GM12891 (cell line): ENCODE results near the gene PLEKHG5. TPM values are rescaled to one million over a fixed set of nuclear protein-coding genes. Genes with fewer than 3 reads are reported as not detected.

Experiments
- DNase-seq: peaks from one replicate; pipeline ENCODE4 v3.0.0; 2011; ENCODE audit warnings: low spot score; ENCODE audit not compliant: insufficient read length
- FAIRE-seq: peaks from 2 replicates; lab custom pipeline; 2011; peaks lifted over from hg19 to GRCh38; lab: Jason Lieb, UNC
- PAX5 ChIP-seq: IDR thresholded peaks from 2 replicates; pipeline ENCODE4 v1.6.1; 2011; ENCODE audit warnings: low read length, moderate library complexity, mild to moderate bottlenecking; ENCODE audit not compliant: insufficient read depth, severe bottlenecking
- POLR2A ChIP-seq: IDR thresholded peaks from 2 replicates; pipeline ENCODE4 v1.6.1; 2011; ENCODE audit warnings: low read depth, low read length, control low read depth
- POLR2AphosphoS5 ChIP-seq: IDR thresholded peaks from 2 replicates; pipeline ENCODE4 v1.6.1; 2011; ENCODE audit warnings: low read depth, low read length, control low read depth
- POU2F2 ChIP-seq: IDR thresholded peaks from 2 replicates; pipeline ENCODE4 v1.6.1; 2011; ENCODE audit warnings: low read depth, mild to moderate bottlenecking, control low read depth, low read length, moderate library complexity
- SPI1 ChIP-seq: IDR thresholded peaks from 2 replicates; pipeline ENCODE4 v1.6.1; 2011; ENCODE audit warnings: low read depth, low read length, control low read depth
- TAF1 ChIP-seq: IDR thresholded peaks from 2 replicates; pipeline ENCODE4 v1.6.1; 2011; ENCODE audit warnings: low read depth, low read length, control low read depth
- polyA plus RNA-seq: library from polyadenylated mRNA; unstranded; fragments of >200 nt; gene quantifications from one replicate; pipeline ENCODE4 v1.2.1, GENCODE V29; 2012; ENCODE audit warnings: low read depth, missing spikeins, inconsistent platforms; ENCODE audit not compliant: missing spikeins

PLEKHG5 gene, protein sequence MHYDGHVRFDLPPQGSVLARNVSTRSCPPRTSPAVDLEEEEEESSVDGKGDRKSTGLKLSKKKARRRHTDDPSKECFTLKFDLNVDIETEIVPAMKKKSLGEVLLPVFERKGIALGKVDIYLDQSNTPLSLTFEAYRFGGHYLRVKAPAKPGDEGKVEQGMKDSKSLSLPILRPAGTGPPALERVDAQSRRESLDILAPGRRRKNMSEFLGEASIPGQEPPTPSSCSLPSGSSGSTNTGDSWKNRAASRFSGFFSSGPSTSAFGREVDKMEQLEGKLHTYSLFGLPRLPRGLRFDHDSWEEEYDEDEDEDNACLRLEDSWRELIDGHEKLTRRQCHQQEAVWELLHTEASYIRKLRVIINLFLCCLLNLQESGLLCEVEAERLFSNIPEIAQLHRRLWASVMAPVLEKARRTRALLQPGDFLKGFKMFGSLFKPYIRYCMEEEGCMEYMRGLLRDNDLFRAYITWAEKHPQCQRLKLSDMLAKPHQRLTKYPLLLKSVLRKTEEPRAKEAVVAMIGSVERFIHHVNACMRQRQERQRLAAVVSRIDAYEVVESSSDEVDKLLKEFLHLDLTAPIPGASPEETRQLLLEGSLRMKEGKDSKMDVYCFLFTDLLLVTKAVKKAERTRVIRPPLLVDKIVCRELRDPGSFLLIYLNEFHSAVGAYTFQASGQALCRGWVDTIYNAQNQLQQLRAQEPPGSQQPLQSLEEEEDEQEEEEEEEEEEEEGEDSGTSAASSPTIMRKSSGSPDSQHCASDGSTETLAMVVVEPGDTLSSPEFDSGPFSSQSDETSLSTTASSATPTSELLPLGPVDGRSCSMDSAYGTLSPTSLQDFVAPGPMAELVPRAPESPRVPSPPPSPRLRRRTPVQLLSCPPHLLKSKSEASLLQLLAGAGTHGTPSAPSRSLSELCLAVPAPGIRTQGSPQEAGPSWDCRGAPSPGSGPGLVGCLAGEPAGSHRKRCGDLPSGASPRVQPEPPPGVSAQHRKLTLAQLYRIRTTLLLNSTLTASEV
- polyA plus RNA-seq: 0.24 TPM

DNA sequence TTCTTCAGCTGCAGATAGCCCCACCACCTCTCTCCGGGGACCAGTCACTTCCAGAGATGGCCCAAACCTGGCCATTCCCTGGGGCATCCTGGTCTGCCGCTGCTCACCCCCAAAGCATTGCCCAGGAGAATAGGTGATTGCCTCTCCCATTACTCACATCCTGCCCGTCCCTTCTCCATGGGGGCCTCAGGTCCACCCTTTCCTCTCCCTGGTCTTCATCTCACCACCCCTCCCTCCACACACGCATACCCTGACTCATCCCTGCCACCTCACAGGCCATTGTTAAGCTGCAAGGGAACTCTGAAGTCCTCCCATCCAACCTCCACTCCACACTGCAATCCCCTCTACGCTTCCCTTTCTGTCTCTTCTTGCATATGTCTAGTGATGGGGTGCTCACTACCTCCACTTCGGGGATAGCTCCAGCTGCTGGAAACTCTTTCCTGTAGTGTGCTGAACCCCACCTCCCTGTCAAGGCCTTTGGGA is at the start of gene PLEKHG5:
Gene PLEKHG5, minus strand, starts transcription at position 188 of the 483 bp plus-strand sequence. CDS start 14,096 bp downstream, outside the sequence.
- DNase-seq: no peak
- no peak for FAIRE-seq
- no peak for TF ChIP-seq SPI1
- TF ChIP-seq POU2F2: no peak
- no peak for TF ChIP-seq POLR2A
- no peak for TF ChIP-seq PAX5
- no peak for TF ChIP-seq POLR2AphosphoS5
- TF ChIP-seq TAF1: no peak

DNA sequence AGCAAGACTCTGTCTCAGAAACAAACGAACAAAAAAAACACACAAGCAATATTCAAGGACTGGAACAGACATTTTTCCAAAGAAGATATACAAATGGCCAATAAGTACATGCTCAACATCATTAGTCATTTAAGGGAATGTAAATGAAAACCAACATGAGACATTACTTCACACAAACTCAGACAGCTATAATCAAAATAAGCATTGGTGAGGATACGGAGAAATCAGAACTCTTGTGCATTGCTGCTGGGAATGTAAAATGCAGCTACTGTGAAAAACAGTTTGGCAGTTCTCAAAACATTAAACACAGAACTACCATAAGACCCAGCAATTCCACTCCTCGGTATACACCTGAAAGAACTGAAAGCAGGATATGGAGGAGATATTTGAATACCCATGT is 47.5 kb upstream of the PLEKHG5 start:
- DNase-seq (no peak), FAIRE-seq (no peak)
- TF ChIP-seq POLR2A (no peak), PAX5 (no peak), POU2F2 (no peak), POLR2AphosphoS5 (no peak), SPI1 (no peak), TAF1 (no peak)

- no peak for DNase-seq
- TF ChIP-seq POLR2AphosphoS5: no peak
- no peak for FAIRE-seq
Observed at GRCh38 chr1:6536291-6536690, 44.8 kb upstream of the PLEKHG5 start.

DNA sequence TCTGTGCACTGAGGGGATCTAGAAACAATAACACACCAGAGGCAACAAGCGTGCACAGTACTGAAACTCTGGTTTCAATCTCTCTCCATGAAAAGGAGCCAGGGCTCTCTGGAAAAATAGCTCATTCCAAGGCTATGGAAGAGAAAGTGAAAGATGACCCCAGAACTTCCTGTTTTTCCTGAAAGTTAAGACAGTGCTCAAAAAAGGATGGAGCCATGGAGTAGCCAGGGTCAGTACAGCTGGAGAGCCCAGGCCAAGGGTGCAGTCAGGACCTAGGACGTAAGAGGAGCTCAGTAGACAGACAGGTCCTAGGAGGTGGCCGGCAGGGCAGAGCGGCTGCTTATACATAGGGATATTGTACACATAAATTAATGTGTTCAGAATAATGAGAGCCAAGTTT is 43.7 kb upstream of the PLEKHG5 start:
- FAIRE-seq: no peak

DNA sequence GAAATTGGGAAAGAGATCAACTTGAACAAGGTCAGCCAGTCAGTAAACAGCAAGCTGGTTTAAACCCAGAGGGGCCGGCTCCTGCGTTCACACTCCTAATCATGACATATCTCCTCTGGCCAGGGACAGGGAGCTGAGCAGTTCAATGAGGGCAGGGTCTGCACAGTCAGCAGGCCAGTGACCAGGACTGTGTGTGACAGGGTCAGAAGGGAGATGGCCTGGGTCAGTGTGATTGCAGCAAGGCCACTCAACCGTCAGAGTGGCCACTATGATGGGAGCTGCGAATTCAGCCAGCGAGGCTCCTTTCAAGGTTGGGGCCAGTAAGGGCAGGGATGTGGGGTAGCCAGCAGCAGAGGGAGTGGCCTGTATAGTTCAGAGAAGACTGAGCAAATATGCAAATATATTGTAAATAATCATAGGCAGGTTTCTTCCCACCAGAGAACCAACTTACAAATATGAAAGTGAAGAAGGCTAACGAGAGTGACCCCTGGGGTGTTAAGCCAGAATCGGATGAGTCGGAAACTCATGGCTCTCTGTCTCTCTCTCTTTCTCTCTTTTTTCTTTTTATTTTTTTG is 42.9 kb upstream of the PLEKHG5 start:
- FAIRE-seq: no peak
- DNase-seq: no peak
- no peak for TF ChIP-seq POU2F2
- TF ChIP-seq TAF1: no peak
- no peak for TF ChIP-seq SPI1
- TF ChIP-seq POLR2AphosphoS5: no peak
- TF ChIP-seq POLR2A: no peak
- no peak for TF ChIP-seq PAX5

More for the DNA sequence above, 43.7 kb upstream of the PLEKHG5 start:
- DNase-seq: no peak
- TF ChIP-seq POLR2A (no peak), TAF1 (no peak), SPI1 (no peak), PAX5 (no peak), POLR2AphosphoS5 (no peak)

DNA sequence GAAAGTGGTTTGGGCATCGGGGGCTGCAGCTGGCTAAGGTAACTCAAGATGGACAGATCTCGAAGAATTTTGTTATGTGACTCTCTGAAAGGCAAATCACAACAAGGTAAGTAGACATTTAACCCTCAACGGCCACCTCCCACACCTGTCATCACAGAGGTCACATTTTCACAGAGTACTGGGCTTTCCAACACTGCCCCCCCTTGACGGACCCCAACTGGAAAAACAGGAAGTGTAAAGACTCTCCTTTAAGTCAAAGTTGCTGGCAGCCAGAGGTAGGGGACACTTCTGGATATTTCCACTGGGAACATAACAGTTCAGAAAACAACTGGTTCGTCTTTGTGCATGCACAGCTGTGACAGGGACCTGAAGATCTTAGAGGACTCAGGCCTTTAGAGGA is 40.5 kb upstream of the PLEKHG5 start:
- FAIRE-seq: no peak
- DNase-seq: no peak
- TF ChIP-seq SPI1 (no peak; the same call in 1 of the 2 replicates), POLR2A (no peak), POLR2AphosphoS5 (no peak), POU2F2 (no peak), TAF1 (no peak), PAX5 (no peak)

- no peak for DNase-seq
- no peak for FAIRE-seq
- no peak for TF ChIP-seq POLR2AphosphoS5
- no peak for TF ChIP-seq SPI1
- TF ChIP-seq POU2F2: no peak
- no peak for TF ChIP-seq PAX5
- no peak for TF ChIP-seq POLR2A
- TF ChIP-seq TAF1: no peak
Observed at GRCh38 chr1:6530504-6531160, 39.2 kb upstream of the PLEKHG5 start.

DNA sequence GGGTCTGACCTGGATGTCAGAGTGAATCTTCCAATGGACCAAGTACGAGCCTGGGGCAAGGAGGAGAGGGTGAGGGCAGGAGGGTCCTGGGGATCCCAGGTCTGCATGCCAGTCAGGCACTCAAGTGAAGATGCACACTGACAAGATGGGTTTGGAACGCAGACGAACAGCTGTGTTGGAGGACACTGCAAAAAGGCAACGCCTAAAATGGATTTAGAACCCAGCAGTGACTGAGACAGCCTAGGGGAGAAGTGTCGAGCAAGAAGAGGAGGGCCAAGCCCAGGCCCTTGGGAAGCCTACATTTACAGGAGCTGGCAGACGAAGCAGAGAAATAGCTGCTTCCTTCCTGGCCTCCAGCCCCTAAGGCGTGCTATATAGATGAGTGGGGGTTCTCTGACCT is 37.0 kb upstream of the PLEKHG5 start:
- DNase-seq: no peak
- no peak for FAIRE-seq
- TF ChIP-seq TAF1: no peak
- no peak for TF ChIP-seq SPI1
- TF ChIP-seq POLR2A: no peak
- no peak for TF ChIP-seq PAX5
- no peak for TF ChIP-seq POLR2AphosphoS5
- no peak for TF ChIP-seq POU2F2
